OCI-M2 (cell line): Measurements from ENCODE around the gene RAB3C.
"Not testable (repeated sequence)": the region's sequence is repeated elsewhere in the genome, so short reads cannot be mapped to it uniquely, and the experiment has no call there.

ENCODE experiments used
- DNase-seq: peaks from one replicate; lab custom pipeline; 2025; ENCODE audit not compliant: unreplicated experiment; lab: John Stamatoyannopoulos, UW

The RAB3C gene

DNA sequence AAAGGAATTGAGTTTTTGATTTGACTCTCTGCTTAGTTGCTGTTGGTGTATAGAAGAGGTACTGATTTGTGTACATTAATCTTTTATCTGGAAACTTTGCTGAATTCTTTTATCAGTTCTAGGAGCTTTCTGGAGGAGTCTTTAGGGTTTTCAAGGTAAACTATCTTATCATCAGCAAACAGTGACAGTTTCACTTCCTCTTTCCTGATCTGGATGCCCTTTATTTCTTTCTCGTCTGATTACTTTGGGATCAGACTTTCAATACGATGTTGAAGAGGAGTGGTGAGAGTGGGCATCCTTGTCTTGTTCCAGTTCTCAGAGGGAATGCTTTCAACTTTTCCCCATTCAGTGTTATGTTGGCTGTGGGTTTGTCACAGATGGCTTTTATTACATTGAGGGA, 17.7 kb downstream of the RAB3C start:
- DNase-seq: not testable (repeated sequence)

DNA sequence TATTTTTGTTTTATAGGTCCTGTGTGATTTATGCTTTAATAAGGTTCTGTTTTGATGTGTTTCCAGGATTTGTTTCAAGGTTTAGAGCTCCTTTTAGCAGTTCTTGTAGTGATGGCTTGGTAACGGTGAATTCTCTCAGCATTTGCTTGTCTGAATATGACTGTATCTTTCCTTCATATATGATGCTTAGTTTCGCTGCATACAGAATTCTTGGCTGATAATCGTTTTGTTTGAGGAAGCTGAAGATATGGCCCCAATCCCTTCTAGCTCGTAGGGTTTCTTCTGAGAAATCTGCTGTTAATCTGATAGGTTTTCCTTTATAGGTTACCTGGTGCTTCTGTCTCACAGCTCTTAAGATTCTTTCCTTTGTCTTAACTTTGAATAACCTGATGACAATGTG, 20.0 kb downstream of the RAB3C start:
- not testable (repeated sequence) for DNase-seq

GRCh38 chr5:58606064-58606463, 23.2 kb downstream of the RAB3C start:
- no peak for DNase-seq

- DNase-seq: no peak
These were observed 33.1 kb downstream of the RAB3C start for GRCh38 chr5:58615972-58616371.

GRCh38 chr5:58617241-58617640, 34.4 kb downstream of the RAB3C start:
- no peak for DNase-seq

DNA sequence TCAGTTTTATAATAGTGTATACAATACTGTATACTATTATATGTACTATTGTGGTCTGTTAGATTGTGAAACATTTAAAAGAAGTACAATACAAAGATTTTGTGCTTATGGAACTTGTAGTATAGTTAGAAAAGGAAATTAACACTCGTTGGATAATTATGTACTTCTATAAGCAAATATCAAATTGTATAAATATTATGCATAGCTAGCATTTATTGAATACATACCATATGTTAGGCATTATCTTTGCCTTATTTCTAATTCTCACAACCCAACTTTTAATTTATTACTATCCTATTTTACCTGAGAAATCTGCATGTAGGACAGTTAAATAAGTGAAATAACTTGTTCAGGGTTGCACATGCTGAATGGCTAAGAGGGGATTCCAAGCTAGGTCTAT, 37.5 kb downstream of the RAB3C start:
- no peak for DNase-seq

DNA sequence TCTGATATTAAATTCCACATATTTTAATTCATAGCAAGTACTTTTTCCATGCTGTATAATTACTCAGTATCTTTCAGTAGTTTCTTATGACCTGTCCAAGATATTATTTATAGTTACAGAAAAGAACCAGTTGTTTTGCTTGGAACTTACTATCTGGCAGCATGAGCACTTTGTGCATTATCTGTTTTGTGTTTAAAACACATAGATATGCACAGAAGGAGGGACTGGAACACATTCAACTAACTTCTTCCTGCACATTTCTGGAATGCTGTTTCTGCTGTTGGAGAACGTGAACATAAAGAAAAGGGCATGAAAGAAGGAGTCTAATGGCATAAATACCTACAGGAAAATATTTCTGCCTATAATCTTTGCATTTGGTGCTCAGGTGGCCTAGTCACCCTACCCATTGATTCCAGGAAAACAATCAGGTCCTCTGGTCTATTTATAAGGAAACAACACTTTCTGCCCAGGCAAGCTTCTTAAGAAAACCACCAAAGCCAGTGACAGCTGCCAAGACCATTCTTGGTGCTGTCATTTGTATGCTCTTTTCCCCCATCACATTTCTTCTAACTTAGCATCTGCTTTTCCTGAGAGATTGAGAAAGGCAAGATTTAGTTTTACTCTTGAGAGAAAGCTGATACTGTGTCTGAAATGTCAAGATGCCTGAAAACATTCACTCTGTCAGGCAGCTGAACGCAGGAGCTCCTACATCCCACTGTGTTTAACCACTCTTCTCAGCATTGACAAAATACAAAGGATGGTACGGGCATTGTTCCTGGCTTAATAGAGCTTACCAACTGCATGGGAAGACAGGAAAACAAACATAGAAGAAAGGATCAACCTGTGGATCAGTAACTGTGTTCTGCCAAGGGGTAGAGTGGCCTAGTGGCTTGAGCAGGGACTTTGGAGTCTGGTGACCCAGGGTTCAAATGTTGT, 40.3 kb downstream of the RAB3C start:
- no peak for DNase-seq

- DNase-seq: no peak
These were observed 45.8 kb downstream of the RAB3C start for GRCh38 chr5:58628626-58629025.

DNA sequence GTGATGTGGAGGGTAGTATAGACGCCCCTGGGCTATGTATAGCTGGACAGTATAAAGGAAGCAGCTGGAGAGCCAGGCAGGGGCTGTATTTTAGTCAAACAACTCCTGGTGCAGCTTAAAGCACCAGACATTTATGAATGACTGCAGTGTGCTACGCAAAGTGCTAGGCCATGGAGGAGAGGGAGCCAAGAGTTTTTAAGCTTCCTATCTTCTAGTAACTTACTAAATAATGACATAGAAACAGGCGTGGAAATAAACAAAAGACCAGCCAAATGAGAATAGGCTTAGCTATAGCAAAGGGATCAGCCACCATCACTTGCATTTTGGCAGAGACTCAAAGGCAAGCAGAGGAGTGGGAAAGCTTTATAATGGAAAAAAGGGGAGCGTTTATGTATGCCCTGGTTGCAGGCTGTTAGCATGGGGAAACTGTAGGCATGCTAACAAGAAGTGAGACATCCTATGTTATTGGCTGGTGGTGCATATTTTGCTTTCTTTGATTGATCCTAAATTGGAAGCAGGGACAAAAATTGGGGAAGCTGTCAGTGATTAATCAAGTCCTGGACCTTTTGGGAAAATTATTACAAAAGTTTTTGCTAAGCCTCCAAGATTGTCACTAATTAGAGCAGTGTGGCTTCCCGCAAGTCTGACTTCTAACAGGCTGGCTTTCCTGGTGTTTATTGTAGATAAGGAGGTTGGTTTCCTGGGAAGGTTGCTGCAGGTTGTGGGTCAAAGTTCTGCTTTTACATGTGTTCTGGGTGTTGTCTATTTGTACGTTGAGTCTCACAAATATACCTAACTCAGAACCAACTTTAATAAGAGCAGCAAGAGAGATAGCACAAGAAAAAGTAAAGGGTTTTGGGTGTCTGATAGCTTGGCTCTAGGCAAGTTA, 46.6 kb downstream of the RAB3C start:
- no peak for DNase-seq

DNA sequence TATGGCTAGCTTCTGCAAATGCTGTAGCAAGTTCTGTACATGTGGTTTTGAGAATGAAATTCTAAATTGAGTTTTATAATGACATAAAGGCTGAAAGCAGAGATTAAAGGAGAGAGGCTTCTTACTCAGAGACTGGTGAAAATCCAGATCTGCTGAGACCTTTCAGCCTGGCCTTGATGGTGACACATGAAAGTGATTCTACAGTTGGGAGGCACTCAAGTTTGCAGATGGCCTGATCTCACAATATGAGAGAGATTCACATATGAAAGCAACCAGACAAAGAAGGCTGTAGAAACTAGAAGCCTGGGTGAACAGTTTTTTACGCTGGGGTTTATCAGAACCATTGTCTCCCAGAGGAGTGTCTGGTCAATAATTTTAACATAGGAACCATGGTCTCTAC, 49.0 kb downstream of the RAB3C start:
- DNase-seq: no peak

GRCh38 chr5:58635416-58635815, 52.5 kb downstream of the RAB3C start:
- no peak for DNase-seq

DNA sequence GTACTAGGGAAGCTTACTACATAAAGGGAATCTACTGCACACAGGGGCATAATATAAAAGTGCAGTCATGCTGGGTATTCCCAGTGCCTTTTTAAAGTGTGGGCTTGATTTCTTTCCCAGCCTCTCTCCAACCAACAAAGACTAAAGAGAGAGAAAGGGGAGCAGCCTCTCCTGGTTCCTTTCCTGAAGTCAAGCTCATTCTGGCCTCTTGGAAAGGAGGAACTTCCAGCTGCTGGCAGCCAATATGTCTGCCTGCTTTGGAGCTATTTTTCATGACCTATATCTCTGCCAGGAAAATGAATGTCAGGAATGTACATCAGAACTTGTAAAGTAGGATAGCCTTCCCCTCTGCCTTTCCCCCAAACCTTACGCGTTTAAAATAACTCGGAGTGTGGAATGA, 57.1 kb downstream of the RAB3C start:
- DNase-seq: no peak

DNA sequence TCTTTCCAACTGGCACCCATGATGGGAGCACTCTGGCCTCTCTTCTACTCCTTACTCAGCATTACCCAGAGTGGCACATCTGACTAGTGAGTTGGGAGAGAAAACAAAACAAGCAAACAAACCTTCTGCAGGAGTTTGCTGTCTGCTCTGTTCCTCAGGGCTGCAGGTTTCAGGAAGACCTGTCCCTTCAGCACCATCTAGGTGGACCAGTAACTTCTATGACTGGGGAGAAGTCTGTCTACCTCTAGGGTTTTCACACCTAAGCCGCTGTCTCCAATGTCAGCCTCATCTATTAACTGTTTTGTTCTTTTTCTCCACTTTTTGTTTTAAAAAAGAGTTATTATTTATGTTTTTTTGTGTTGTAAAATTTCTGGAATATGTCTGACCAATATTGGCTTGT, 58.7 kb downstream of the RAB3C start:
- DNase-seq: no peak

- DNase-seq: no peak
These were observed 66.0 kb downstream of the RAB3C start for GRCh38 chr5:58648846-58649245.

DNA sequence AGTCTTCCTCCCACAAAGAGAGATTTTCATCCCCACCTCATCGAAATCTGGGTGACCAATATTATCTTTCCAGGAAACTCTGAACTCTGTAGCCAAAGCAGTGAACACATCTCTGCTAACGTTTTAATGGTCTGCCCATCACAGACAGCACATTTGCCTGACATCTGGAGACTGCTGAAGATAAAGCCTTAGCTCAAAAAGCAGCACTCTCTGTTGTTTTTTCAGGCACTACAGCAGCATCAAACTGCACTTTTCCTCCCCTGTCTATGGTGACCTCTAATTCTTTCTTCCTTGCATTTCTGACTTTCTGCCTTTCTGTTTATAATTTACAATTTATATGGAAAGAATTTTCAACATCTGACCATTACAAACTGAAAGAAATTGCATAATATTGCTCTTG, 66.8 kb downstream of the RAB3C start:
- no peak for DNase-seq

DNA sequence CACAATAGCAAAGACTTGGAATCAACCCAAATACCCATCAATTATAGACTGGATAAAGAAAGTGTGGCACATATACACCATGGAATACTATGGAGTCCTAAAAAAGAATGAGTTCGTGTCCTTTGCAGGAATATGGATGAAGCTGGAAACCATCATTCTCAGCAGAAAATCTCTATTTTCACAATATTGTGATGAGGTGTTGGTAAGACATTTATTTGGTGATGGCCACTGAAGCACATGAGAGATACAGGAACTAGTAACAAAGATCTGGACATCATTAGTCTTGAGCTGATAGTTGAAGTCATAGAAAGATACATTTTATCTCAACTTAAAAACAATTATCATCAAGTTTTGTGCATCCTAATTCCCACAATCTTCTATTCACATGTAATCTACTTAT, 70.6 kb downstream of the RAB3C start:
- DNase-seq: no peak

- no peak for DNase-seq
These were observed 83.3 kb downstream of the RAB3C start for GRCh38 chr5:58666141-58666540.

DNA sequence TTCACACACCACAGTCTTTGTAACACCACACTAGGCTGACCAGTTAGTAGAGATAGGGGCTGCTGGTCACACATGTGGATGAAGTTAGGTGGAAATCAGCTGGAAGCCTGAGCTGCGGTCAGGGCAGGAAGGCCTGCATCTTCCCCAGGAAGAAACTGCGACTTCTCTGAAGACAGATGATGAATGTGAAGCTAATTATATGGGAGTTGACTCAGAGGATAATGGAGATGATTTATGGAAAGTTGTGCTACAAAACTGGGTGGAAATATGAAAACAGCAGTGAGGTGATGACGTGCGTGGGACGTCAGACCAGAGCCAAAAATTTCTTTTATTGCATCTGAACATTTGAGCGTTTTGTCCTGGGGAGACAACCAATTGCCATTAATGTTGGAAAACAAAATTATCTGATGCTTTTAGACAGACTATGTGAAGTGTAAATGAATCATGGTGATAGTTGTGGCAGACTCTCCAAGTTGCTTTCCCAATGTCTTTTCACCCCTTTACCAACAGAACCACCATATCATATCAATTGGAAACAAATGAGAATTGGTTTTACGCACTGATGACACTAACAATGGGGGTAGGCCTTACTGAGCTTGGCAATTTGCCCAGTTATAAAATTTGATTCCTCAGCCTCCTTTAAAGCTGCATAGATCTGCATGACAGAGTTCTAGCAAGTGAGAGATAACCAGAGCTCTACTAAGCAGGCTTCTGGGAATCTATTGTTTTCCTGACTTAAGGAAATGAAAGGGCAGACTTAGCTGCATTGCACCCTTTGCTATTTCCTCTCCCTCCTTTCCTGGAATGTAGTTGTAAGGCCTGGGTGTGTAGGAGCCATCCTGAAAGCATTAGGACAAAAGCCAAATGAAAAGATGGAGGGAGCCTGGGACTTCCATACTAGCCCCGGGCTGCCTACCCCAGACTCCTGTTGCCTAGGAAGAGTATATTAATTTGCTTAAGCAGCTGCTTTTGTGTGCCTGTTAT, 84.0 kb downstream of the RAB3C start:
- DNase-seq: no peak

DNA sequence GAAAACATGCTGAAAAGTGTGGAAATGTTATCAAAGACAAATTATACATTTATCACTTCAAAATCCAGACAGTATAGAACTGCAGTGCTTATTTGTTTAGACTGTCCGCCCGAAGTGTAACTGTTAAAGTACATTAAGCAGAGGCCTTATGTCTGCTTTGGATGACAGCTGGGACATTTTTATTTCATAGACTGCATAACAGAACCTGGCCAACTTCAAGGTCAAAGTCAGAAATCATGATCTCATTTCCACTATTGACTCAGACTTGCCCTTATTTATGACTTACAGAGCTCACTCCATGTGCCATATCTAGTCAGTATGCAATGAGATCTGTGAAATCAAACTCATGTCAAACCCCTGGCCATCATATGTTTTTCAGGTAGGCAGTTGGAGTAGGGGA, 87.7 kb downstream of the RAB3C start:
- no peak for DNase-seq

DNA sequence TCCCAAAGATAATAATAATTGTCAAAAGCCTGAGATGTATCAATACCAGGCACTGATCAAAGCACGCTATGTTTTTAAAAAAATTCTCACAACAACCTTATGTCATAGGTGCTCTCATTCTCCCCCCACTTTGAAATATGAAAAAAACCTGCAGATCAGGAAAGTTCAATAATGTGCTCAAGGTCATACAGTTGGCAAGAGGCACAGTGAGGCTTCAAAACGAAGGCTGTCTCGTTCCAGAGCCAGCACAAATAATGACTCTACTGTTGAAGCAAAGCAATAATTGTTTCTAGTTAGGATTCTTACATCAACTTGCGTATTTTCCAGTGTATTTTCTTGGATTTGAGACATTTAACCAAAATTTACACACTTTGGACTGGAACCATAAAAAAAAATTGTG, 88.3 kb downstream of the RAB3C start:
- no peak for DNase-seq

DNA sequence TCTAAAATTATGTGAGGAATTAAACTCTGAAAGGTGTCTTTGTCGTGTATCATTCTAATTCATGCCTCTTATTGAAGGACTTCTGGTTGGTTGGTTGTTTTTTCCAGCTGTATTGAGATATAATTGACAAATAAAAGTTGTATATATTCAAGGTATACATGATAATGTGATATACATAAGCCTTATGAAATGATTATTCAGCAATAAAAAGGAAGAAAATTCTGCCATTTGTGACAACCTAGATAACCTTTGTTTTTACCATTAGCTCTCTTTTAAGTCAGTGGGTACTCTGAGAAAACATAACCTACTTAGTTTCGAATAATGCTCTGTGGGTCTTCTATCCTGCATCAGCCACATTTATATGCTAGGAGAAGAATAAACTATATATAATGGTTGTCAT, 89.6 kb downstream of the RAB3C start:
- no peak for DNase-seq
